GM08714 (cell line): ENCODE results near the gene TBC1D1.
"Not testable (repeated sequence)": the region's sequence is repeated elsewhere in the genome, so short reads cannot be mapped to it uniquely, and the experiment has no call there.

Source experiments
- H3K4me3 ChIP-seq: fragments of 200-500 bp; sonication (Bioruptor generic); 2 replicates; pipeline ENCODE4 v1.5.1; 2014; ENCODE audit warnings: mild to moderate bottlenecking, low read length, inconsistent platforms
- ZNF274 ChIP-seq: IDR thresholded peaks from 2 replicates; pipeline ENCODE4 v1.6.1; 2012; ENCODE audit warnings: mild to moderate bottlenecking, low read depth, low read length

Gene TBC1D1

DNA sequence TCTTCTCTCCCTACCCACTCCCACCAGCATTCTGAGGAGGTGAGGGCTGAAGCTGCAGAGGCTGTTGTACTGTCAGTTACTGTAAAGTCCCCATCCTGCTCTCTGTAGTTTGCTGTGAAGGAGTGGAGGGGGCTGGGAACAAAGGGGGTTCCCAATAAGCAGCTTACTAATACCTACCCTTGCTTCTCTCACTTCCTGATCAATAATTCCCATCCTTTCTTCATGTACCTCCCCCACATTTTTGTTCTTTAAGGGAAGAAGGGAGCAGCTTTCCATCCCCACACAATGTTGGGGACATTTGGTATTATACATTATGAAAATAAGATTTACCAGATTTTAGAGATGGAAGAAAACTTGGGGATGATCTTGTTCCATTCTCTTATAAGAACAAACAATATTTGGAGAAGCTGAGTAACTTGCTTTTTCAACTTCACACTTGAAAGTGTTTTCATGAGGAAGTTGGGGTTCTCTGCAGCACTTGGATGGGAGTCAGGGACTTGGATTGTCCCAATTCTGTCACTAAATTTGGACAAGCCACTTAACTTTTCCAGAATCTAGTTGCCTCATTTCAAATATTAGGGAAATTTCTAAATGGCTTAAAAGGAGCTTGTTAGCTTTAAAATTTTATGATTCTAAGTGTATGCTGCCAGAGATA lies 5.4 kb downstream of the TBC1D1 start:
- no peak for TF ChIP-seq ZNF274
- no peak overlapping the region for H3K4me3 ChIP-seq

DNA sequence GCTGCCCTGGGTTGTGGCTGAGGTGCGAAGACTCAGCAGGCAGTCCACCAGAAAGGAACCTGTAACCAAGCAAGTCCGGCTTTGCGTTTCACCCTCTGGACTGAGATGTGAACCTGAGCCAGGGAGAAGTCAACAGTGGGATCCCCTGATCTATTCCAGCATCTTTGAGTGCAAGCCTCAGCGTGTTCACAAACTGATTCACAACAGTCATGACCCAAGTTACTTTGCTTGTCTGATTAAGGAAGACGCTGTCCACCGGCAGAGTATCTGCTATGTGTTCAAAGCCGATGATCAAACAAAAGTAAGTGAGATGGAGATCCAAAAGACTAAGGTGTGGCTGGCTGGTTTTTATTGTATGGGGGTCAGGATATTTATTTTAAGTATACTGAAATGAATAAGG lies 11.3 kb downstream of the TBC1D1 start:
- H3K4me3 ChIP-seq, result no peak overlapping the region
- no peak for TF ChIP-seq ZNF274

DNA sequence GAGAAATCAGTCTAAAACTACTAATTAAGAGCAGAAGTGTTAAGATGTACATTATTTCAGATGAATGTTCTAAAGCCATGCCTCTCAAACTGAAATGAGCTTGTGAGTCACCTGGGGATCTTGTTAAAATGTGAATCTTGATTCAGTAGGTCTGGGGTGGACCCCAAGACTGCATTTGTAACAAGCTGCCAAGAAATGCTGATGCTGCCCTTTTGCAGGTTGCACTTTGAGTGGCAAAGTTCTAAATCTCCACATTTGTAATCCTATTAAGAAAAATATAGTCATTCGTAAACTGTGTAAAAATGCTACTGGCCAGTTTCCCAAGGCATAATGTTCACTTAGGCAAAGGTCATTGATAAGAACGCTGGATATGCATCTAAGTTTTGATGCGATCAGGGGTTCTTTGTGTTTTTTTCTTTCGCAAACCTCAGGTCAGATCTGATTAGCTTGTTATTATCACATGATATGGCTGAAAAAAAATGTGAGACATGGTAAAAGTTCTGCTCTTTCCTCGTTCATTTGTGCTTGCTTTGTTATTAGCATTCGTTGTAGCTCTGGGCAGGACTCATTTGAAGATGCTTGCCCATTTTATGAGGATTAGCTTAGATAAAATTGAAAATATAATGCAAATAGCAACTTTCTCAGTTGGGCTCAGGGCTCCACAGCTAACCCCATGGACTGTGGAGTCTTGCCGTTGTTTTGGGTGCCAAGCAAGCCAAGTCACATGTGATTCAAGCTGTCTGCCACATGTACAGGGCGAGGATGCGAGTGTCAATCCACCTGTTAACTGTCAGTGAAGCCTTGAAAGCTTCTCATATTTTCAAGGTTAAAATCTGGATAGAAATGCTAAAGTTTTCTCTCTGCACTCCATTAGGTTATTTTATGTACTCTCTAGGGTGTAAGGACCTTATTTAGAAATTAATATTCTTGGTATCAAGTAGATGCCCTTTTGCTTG lies 12.1 kb downstream of the TBC1D1 start:
- TF ChIP-seq ZNF274, result no peak
- no peak overlapping the region for H3K4me3 ChIP-seq

DNA sequence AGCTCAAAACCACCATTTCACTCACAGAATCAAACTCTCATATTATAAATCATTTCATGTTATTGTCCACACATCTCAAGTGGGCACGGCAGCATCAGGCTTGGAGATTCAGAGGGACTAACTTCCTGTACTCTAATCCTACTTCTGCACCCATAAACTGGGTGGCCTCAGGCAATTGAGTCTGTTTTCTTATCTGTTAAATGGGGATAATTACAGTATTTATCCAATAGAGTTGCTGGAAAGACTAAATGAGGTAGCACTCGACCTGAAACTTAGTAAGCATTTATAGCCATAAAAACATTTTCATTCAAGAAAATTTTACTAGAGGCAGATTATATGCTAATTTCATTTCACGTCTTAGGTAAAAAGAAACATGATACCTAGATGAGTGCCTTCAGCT lies 13.0 kb downstream of the TBC1D1 start:
- TF ChIP-seq ZNF274, result no peak

DNA sequence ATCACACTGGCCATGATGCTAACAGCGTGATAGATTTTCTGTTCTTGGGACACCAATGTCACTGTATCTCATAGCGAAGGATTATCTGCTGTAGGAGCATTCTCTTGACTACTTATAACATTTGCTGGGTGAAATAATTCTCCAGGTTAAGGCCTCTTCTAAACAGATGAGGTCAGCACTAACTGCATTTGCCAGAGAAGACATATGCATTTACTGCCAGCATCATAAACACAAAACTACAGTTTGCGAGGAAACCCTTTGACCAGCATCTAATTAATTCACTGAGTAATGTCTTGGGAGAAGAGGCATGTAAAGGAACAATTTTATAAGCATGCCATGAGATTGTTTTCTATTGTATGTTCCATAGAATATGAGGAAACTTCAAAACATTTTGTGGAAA lies 13.9 kb downstream of the TBC1D1 start:
- H3K4me3 ChIP-seq, result no peak overlapping the region
- TF ChIP-seq ZNF274, result no peak

More for the DNA sequence above, 13.0 kb downstream of the TBC1D1 start:
- no peak overlapping the region for H3K4me3 ChIP-seq

DNA sequence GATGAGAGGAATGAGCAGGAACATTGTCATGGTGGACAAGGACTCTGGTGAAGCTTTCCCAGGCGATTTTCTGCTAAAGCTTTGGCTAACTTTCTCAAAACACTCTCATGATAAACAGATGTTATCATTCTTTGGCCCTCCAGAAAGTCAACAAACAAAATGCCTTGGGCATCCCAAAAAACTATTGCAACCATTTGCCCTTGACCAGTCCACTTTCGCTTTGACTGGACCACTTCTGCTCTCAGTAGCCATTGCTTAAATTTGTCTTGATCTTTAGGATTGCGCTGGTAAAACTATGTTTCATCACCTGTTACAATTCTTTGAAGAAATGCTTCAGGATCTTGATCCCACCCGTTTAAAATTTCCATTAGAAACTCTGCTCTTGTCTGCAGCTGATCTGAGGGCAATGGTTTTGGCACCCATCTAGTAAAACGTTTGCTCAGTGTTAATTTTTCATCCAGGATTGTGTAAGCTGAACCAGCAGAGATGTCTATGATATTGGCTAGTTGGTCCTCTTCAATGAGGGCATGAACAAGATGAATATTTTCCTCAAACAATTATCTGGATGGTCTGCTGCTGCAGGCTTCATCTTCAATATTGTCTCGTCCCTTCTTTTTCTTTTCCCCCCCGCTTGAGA lies 14.8 kb downstream of the TBC1D1 start:
- no peak overlapping the region for H3K4me3 ChIP-seq
- TF ChIP-seq ZNF274, result no peak

- no peak for TF ChIP-seq ZNF274
- H3K4me3 ChIP-seq, result no peak overlapping the region
Observed at GRCh38 chr4:37908488-37909331, 17.8 kb downstream of the TBC1D1 start.

DNA sequence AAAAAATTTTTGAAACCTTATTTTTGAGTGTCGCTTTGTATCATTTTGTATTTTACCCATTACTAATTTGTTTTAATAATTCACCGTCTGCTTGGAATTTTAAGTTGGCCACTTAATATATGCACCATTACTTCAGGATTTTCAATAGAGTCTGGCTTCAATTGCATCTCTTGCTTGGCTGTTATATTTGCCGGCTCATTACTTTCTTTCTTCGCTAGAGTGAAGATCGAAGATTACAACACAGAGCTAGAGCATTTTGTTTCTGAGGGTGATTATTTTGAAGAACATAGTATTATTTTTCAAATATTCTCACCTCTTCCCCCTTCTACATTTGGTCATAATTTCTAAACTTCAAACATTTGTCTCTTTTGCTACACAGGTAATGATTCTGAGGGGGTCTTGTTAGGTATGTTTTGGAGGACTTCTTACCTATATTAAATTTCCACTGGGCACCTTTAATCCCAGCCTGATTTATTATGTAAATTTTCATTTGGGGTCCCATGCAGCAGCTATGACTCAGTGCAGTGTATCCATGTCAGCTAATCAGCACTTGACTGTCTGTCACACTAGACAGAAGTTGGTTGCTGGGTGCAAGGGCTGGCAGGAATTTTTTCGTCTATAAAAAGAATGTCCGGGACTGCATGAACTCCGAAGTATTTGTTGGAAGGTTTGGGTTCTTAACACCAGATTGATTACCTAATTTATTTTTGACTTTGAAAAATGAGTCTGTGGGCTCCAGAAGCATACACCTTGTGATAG lies 18.6 kb downstream of the TBC1D1 start:
- TF ChIP-seq ZNF274, result no peak
- H3K4me3 ChIP-seq, result no peak overlapping the region

GRCh38 chr4:37910091-37910486 lies 19.2 kb downstream of the TBC1D1 start:
- no peak for TF ChIP-seq ZNF274

GRCh38 chr4:37914539-37914938 lies 23.7 kb downstream of the TBC1D1 start:
- no peak overlapping the region for H3K4me3 ChIP-seq
- TF ChIP-seq ZNF274, result no peak

More at GRCh38 chr4:37910091-37910486, 19.2 kb downstream of the TBC1D1 start:
- H3K4me3 ChIP-seq, result no peak overlapping the region

GRCh38 chr4:37917388-37917787 lies 26.5 kb downstream of the TBC1D1 start:
- TF ChIP-seq ZNF274, result no peak
- no peak overlapping the region for H3K4me3 ChIP-seq

GRCh38 chr4:37918653-37919052 lies 27.8 kb downstream of the TBC1D1 start:
- TF ChIP-seq ZNF274, result no peak
- no peak overlapping the region for H3K4me3 ChIP-seq

DNA sequence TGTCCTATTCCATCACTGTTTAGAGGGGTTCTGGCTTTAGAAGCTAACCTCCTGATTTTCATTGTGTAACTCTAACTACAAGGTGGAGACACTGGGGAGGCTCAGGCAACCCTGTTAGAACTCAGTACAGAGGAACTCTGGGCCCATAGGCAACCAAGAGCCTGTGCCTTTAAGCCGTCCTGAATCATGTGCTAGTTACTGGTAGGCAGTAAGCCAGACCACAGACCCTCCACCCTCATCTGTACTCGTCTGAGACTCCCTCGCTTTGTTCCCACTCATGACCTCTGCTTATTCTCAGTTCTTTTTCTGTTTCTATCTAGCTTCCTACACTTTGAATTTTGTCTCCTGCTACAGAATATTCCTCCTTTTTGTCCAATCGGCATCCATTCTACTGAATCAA lies 31.4 kb downstream of the TBC1D1 start:
- TF ChIP-seq ZNF274, result no peak

DNA sequence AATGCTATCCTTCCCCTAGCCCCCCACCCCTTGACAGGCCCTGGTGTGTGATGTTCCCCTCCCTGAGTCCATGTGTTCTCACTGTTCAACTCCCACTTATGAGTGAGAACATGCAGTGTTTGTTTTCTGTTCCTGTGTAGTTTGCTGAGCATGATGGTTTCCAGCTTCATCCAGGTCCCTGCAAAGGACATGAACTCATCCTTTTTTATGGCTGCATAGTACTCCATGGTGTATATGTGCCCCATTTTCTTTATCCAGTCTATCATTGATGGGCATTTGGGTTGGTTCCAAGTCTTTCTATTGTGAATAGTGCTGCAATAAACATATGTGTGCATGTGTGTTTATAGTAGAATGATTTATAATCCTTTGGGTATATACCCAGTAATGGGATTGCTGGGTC lies 32.2 kb downstream of the TBC1D1 start:
- H3K4me3 ChIP-seq, result not testable (repeated sequence)

More for the DNA sequence above, 31.4 kb downstream of the TBC1D1 start:
- H3K4me3 ChIP-seq, result no peak overlapping the region
